ENCODE results near the gene NDUFA11. TPM values are rescaled to one million over a fixed set of nuclear protein-coding genes. Genes with fewer than 3 reads are reported as not detected.

NDUFA11 gene
- total RNA-seq, 1 experiment from 2014 or later: 430 TPM

GRCh38 chr19:5934069-5934401, 30.4 kb upstream of the NDUFA11 start:
- in situ Hi-C loops (cut with HindIII; ENCODE audit: low sequenced_read_pairs): loop anchor here (10.0 kb wide), 1 partner anchor 129 kb away; the partner anchor contains the start of gene NRTN

GRCh38 chr19:5933391-5934068, 29.9 kb upstream of the NDUFA11 start:
- DNase-seq (ENCODE audit: low spot score): no peak
- in situ Hi-C loops (cut with HindIII; ENCODE audit: low sequenced_read_pairs): loop anchor here (10.0 kb wide), 1 partner anchor 129 kb away; the partner anchor contains the start of gene NRTN

More at GRCh38 chr19:5934069-5934401, 30.4 kb upstream of the NDUFA11 start:
- DNase-seq (ENCODE audit: low spot score): no peak

- in situ Hi-C loops (cut with HindIII; ENCODE audit: low sequenced_read_pairs): loop anchor here (10.0 kb wide), 1 partner anchor 128 kb away; the partner anchor contains the start of gene NRTN
- DNase-seq (ENCODE audit: low spot score): peak; percentile 61
Observed at GRCh38 chr19:5932609-5933262, 29.1 kb upstream of the NDUFA11 start.

GRCh38 chr19:5932146-5932545, 28.6 kb upstream of the NDUFA11 start:
- in situ Hi-C loops (cut with HindIII; ENCODE audit: low sequenced_read_pairs): loop anchor here (10.0 kb wide), 1 partner anchor 127 kb away; the partner anchor contains the start of gene NRTN
- no peak for DNase-seq (ENCODE audit: low spot score)

- in situ Hi-C loops (cut with HindIII; ENCODE audit: low sequenced_read_pairs): loop anchor here (10.0 kb wide), 1 partner anchor 126 kb away; the partner anchor contains the start of gene NRTN
- DNase-seq (ENCODE audit: low spot score): no peak
Observed at GRCh38 chr19:5931251-5931650, 27.7 kb upstream of the NDUFA11 start.

- in situ Hi-C loops (cut with HindIII; ENCODE audit: low sequenced_read_pairs): loop anchor here (10.0 kb wide), 1 partner anchor 125 kb away; the partner anchor contains the start of gene NRTN
- DNase-seq (ENCODE audit: low spot score): no peak
Observed at GRCh38 chr19:5929625-5930024, 26.0 kb upstream of the NDUFA11 start.

- no peak for DNase-seq (ENCODE audit: low spot score)
- in situ Hi-C loops (cut with HindIII; ENCODE audit: low sequenced_read_pairs): no loop called here
Observed at GRCh38 chr19:5929179-5929578, 25.6 kb upstream of the NDUFA11 start.

GRCh38 chr19:5927441-5927821, 23.8 kb upstream of the NDUFA11 start:
- DNase-seq (ENCODE audit: low spot score): no peak
- in situ Hi-C loops (cut with HindIII; ENCODE audit: low sequenced_read_pairs): no loop called here

- DNase-seq (ENCODE audit: low spot score): peak; percentile 24
- in situ Hi-C loops (cut with HindIII; ENCODE audit: low sequenced_read_pairs): no loop called here
Observed at GRCh38 chr19:5926641-5927440, 23.3 kb upstream of the NDUFA11 start.

- in situ Hi-C loops (cut with HindIII; ENCODE audit: low sequenced_read_pairs): no loop called here
- DNase-seq (ENCODE audit: low spot score): no peak
Observed at GRCh38 chr19:5925830-5926427, 22.3 kb upstream of the NDUFA11 start.

- DNase-seq (ENCODE audit: low spot score): no peak
- in situ Hi-C loops (cut with HindIII; ENCODE audit: low sequenced_read_pairs): no loop called here
Observed at GRCh38 chr19:5923356-5923755, 19.8 kb upstream of the NDUFA11 start.

GRCh38 chr19:5922161-5922545, 18.6 kb upstream of the NDUFA11 start:
- DNase-seq (ENCODE audit: low spot score): no peak
- in situ Hi-C loops (cut with HindIII; ENCODE audit: low sequenced_read_pairs): no loop called here

- no peak for DNase-seq (ENCODE audit: low spot score)
- in situ Hi-C loops (cut with HindIII; ENCODE audit: low sequenced_read_pairs): no loop called here
Observed at GRCh38 chr19:5921516-5922160, 18.0 kb upstream of the NDUFA11 start.

- no peak for DNase-seq (ENCODE audit: low spot score)
- in situ Hi-C loops (cut with HindIII; ENCODE audit: low sequenced_read_pairs): no loop called here
Observed at GRCh38 chr19:5918463-5919079, 15.0 kb upstream of the NDUFA11 start.

- in situ Hi-C loops (cut with HindIII; ENCODE audit: low sequenced_read_pairs): no loop called here
- DNase-seq (ENCODE audit: low spot score): no peak
Observed at GRCh38 chr19:5917431-5918107, 14.0 kb upstream of the NDUFA11 start.

GRCh38 chr19:5916181-5916708, 12.7 kb upstream of the NDUFA11 start:
- DNase-seq (ENCODE audit: low spot score): no peak
- in situ Hi-C loops (cut with HindIII; ENCODE audit: low sequenced_read_pairs): no loop called here

GRCh38 chr19:5915782-5916165, 12.2 kb upstream of the NDUFA11 start:
- no peak for DNase-seq (ENCODE audit: low spot score)
- in situ Hi-C loops (cut with HindIII; ENCODE audit: low sequenced_read_pairs): no loop called here

Data from G401 (cell line).